H9 (cell line): Measurements from ENCODE around the gene PREX1. TPM values are rescaled to one million over a fixed set of nuclear protein-coding genes. Genes with fewer than 3 reads are reported as not detected.

Experiments
- DNase-seq: peaks from one replicate; pipeline ENCODE4 v3.0.0-alpha.2; 2017
- H2AFZ ChIP-seq: one replicate; pipeline ENCODE4 v1.6.1; 2013; ENCODE audit warnings: mild to moderate bottlenecking, low read length, control low read depth, moderate library complexity
- H2AK5ac ChIP-seq: 2 replicates; pipeline ENCODE4 v1.6.1; 2013; ENCODE audit warnings: low read length, control low read depth, mixed read lengths; ENCODE audit not compliant: insufficient read length
- H2BK120ac ChIP-seq: one replicate; pipeline ENCODE4 v1.6.1; 2013; ENCODE audit warnings: low read depth, mild to moderate bottlenecking, low read length, control low read depth, inconsistent platforms; ENCODE audit not compliant: poor library complexity, severe bottlenecking
- H2BK12ac ChIP-seq: 2 replicates; pipeline ENCODE4 v1.6.1; 2013; ENCODE audit warnings: low read length, control low read depth, mixed read lengths, low read depth; ENCODE audit not compliant: insufficient read length
- H2BK15ac ChIP-seq: 2 replicates; pipeline ENCODE4 v1.6.1; 2013; ENCODE audit warnings: low read depth, low read length, control low read depth
- H2BK20ac ChIP-seq: one replicate; pipeline ENCODE4 v1.6.1; 2013; ENCODE audit warnings: low read depth, mild to moderate bottlenecking, low read length, control low read depth, inconsistent platforms; ENCODE audit not compliant: poor library complexity, severe bottlenecking
- H2BK5ac ChIP-seq: 2 replicates; pipeline ENCODE4 v1.6.1; 2013; ENCODE audit warnings: low read length, control low read depth, mixed read lengths; ENCODE audit not compliant: insufficient read length
- H3K14ac ChIP-seq: 2 replicates; pipeline ENCODE4 v1.6.1; 2013; ENCODE audit warnings: low read length, control low read depth; ENCODE audit not compliant: insufficient read depth
- H3K18ac ChIP-seq: 2 replicates; pipeline ENCODE4 v1.6.1; 2013; ENCODE audit warnings: low read depth, mild to moderate bottlenecking, mixed read lengths, low read length, control low read depth; ENCODE audit not compliant: insufficient read length
- H3K23ac ChIP-seq: 2 replicates; pipeline ENCODE4 v1.6.1; 2013; ENCODE audit warnings: low read length, control low read depth, mixed read lengths, low read depth; ENCODE audit not compliant: insufficient read length
- H3K23me2 ChIP-seq: 2 replicates; pipeline ENCODE4 v1.6.1; 2013; ENCODE audit warnings: low read depth, mild to moderate bottlenecking, mixed read lengths, low read length, control low read depth; ENCODE audit not compliant: insufficient read length, poor library complexity, severe bottlenecking
- H3K27ac ChIP-seq: 2 replicates; pipeline ENCODE4 v1.5.1; 2013; ENCODE audit warnings: low read length, control low read depth, mixed read lengths, low read depth; ENCODE audit not compliant: insufficient read length
- H3K27me3 ChIP-seq: 2 replicates; pipeline ENCODE4 v1.6.1; 2013; ENCODE audit warnings: low read length, control low read depth, inconsistent platforms; ENCODE audit not compliant: insufficient read depth
- H3K4ac ChIP-seq: 2 replicates; pipeline ENCODE4 v1.6.1; 2013; ENCODE audit warnings: low read depth, mild to moderate bottlenecking, control low read depth, inconsistent platforms, low read length, moderate library complexity
- H3K4me1 ChIP-seq: 2 replicates; pipeline ENCODE4 v1.6.1; 2013; ENCODE audit warnings: low read length, control low read depth, inconsistent platforms; ENCODE audit not compliant: insufficient read depth
- H3K4me2 ChIP-seq: 2 replicates; pipeline ENCODE4 v1.6.1; 2013; ENCODE audit warnings: low read length, control low read depth, mixed read lengths; ENCODE audit not compliant: insufficient read length, insufficient read depth
- H3K56ac ChIP-seq: 2 replicates; pipeline ENCODE4 v1.6.1; 2013; ENCODE audit warnings: low read depth, mild to moderate bottlenecking, mixed read lengths, low read length, control low read depth; ENCODE audit not compliant: insufficient read length
- H3K79me1 ChIP-seq: 2 replicates; pipeline ENCODE4 v1.6.1; 2013; ENCODE audit warnings: low read depth, mild to moderate bottlenecking, moderate library complexity, low read length, control low read depth, inconsistent platforms; ENCODE audit not compliant: insufficient read depth, poor library complexity, severe bottlenecking
- H3K79me2 ChIP-seq: 2 replicates; pipeline ENCODE4 v1.6.1; 2013; ENCODE audit warnings: low read length, control low read depth, inconsistent platforms; ENCODE audit not compliant: insufficient read depth
- H3K9ac ChIP-seq: 2 replicates; pipeline ENCODE4 v1.6.1; 2013; ENCODE audit warnings: low read length, control low read depth, mixed read lengths; ENCODE audit not compliant: insufficient read length; ENCODE audit errors: extremely low read depth
- H3K9me3 ChIP-seq: one replicate; pipeline ENCODE4 v1.6.1; 2013; ENCODE audit warnings: low read depth, low read length, inconsistent platforms; ENCODE audit not compliant: control insufficient read depth
- H3T11ph ChIP-seq: one replicate; pipeline ENCODE4 v1.6.1; 2013; ENCODE audit warnings: mild to moderate bottlenecking, low read length, control low read depth, inconsistent platforms
- H4K20me1 ChIP-seq: one replicate; pipeline ENCODE4 v1.6.1; 2013; ENCODE audit not compliant: control insufficient read depth, insufficient read length, insufficient read depth
- H4K5ac ChIP-seq: 2 replicates; pipeline ENCODE4 v1.6.1; 2013; ENCODE audit warnings: low read depth, mild to moderate bottlenecking, mixed read lengths, low read length, control low read depth; ENCODE audit not compliant: insufficient read length
- H4K8ac ChIP-seq: replicated peaks from 2 replicates; pipeline ENCODE4 v1.6.1; 2013; ENCODE audit warnings: low read length, control low read depth, mixed read lengths, low read depth; ENCODE audit not compliant: insufficient read length
- H4K91ac ChIP-seq: 2 replicates; pipeline ENCODE4 v1.6.1; 2013; ENCODE audit warnings: low read depth, mild to moderate bottlenecking, moderate library complexity, mixed read lengths, low read length, control low read depth; ENCODE audit not compliant: insufficient read length
- H3K27ac Mint-ChIP-seq, 3 experiments: 2 replicates in 2 of 3; 3 replicates in 1 of 3; pipeline ENCODE4 v1.8.0; 2020 to 2021; ENCODE audit warnings: mixed read lengths in 3 of 3, mild to moderate bottlenecking in 1 of 3, moderate library complexity in 1 of 3
- H3K27me3 Mint-ChIP-seq: 2 replicates; pipeline ENCODE4 v1.8.0; 2021; ENCODE audit warnings: low read depth, mild to moderate bottlenecking, moderate library complexity, mixed read lengths
- H3K36me3 Mint-ChIP-seq, 3 experiments: 2 replicates in 2 of 3; 3 replicates in 1 of 3; pipeline ENCODE4 v1.8.0; 2020 to 2021; ENCODE audit warnings: low read depth in 3 of 3, mixed read lengths in 3 of 3; ENCODE audit not compliant: insufficient read depth in 1 of 3
- H3K4me1 Mint-ChIP-seq, 2 experiments: 2 replicates each; pipeline ENCODE4 v1.8.0; 2020; ENCODE audit warnings: mixed read lengths in 2 of 2
- H3K4me3 Mint-ChIP-seq, 2 experiments: 2 replicates in 1 of 2; 3 replicates in 1 of 2; pipeline ENCODE4 v1.8.0; 2020 to 2021; ENCODE audit warnings: mild to moderate bottlenecking in 2 of 2, mixed read lengths in 2 of 2, moderate library complexity in 1 of 2
- H3K9me3 Mint-ChIP-seq, 2 experiments: 2 replicates in 1 of 2; 3 replicates in 1 of 2; pipeline ENCODE4 v1.8.0; 2020; ENCODE audit warnings: mild to moderate bottlenecking in 2 of 2, mixed read lengths in 2 of 2, moderate library complexity in 1 of 2
- CTCF ChIP-seq: fragments of 200-600 bp; sonication (generic); conservative IDR thresholded peaks from 3 replicates; pipeline ENCODE4 v1.8.0; 2021; ENCODE audit warnings: antibody characterized with exemption, mild to moderate bottlenecking
- WGBS: extraction: QIAGEN DNeasy Blood & Tissue Kit; methylation state at CpG from one replicate; pipeline ENCODE4 v1.1.7; 2013; ENCODE audit warnings: missing lambda C conversion rate, low lambda C conversion rate, mixed read lengths; ENCODE audit not compliant: insufficient read length; ENCODE audit errors: extremely low coverage; 5-methylcytosine and 5-hydroxymethylcytosine counted together
- total RNA-seq: library from RNA; stranded (reverse); gene quantifications from 2 replicates; pipeline ENCODE4 v1.2.1, GENCODE V29; 2021

Gene PREX1
- total RNA-seq, 1 experiment from 2014 or later: 6.6 TPM

- DNase-seq: no peak
- Histone ChIP-seq H3T11ph (no peak overlapping the region), H2BK20ac (no peak overlapping the region), H2BK15ac (no peak overlapping the region), H3K56ac (no peak overlapping the region), H4K91ac (no peak overlapping the region), H3K4ac (no peak overlapping the region), H3K14ac (no peak overlapping the region), H3K9ac (no peak overlapping the region), H2BK12ac (no peak overlapping the region), H3K18ac (no peak overlapping the region), H3K23ac (no peak overlapping the region), H3K79me2 (no peaks in the 10 kb centered on the region), H2BK5ac (no peak overlapping the region), H2AK5ac (no peak overlapping the region), H3K23me2 (no peaks in the 10 kb centered on the region), H3K4me1 (no peaks in the 10 kb centered on the region), H3K27ac (no peak overlapping the region), H4K20me1 (no peaks in the 10 kb centered on the region), H3K79me1 (no peaks in the 10 kb centered on the region), H2BK120ac (no peak overlapping the region), H4K8ac (no peak overlapping the region), H3K4me2 (no peak overlapping the region), H4K5ac (no peak overlapping the region), H2AFZ (no peak overlapping the region), H3K27me3 (no peaks in the 10 kb centered on the region), H3K9me3 (no peaks in the 10 kb centered on the region)
- no CpG with 5 or more reads among the region's 10 CpGs for WGBS
- no peaks in the 10 kb centered on the region for H3K36me3 Mint-ChIP-seq
- H3K9me3 Mint-ChIP-seq: peaks cover 0 to 2% of the 10 kb centered on the region in 2 experiments; a peak in 3 of 5 replicates
- no peaks in the 10 kb centered on the region for H3K27me3 Mint-ChIP-seq
- peaks cover 2 to 12% of the 10 kb centered on the region in 2 experiments; a peak in 2 of 4 replicates for H3K4me1 Mint-ChIP-seq
- H3K4me3 Mint-ChIP-seq: no peak overlapping the region
- no peak for TF ChIP-seq CTCF
- no peak overlapping the region for H3K27ac Mint-ChIP-seq
Measured at GRCh38 chr20:48595495-48596333, 232.1 kb downstream of the PREX1 start.
